Coronary artery (tissue), 2 donors: ENCODE results near the gene TM9SF4.
"Not testable (repeated sequence)": the region's sequence is repeated elsewhere in the genome, so short reads cannot be mapped to it uniquely, and the experiment has no call there.

Experiments
- DNase-seq: peaks from one replicate; pipeline ENCODE4 v3.0.0-alpha.2; 2017; ENCODE audit warnings: low spot score
- H3K27ac ChIP-seq, 2 donors: fragments of 200-600 bp; sonication (generic); one replicate each; pipeline ENCODE4 v1.5.1; 2016 to 2019
- H3K4me3 ChIP-seq: fragments of 200-600 bp; sonication (generic); 2 replicates; pipeline ENCODE4 v1.5.1; 2016; ENCODE audit warnings: mild to moderate bottlenecking, moderate library complexity
- TF ChIP-seq, protein P1 (sequence below): fragments of 200-600 bp; sonication (generic); IDR thresholded peaks from one replicate; pipeline ENCODE4 v1.5.1; 2019; ENCODE audit warnings: antibody characterized with exemption

The TM9SF4 gene

DNA sequence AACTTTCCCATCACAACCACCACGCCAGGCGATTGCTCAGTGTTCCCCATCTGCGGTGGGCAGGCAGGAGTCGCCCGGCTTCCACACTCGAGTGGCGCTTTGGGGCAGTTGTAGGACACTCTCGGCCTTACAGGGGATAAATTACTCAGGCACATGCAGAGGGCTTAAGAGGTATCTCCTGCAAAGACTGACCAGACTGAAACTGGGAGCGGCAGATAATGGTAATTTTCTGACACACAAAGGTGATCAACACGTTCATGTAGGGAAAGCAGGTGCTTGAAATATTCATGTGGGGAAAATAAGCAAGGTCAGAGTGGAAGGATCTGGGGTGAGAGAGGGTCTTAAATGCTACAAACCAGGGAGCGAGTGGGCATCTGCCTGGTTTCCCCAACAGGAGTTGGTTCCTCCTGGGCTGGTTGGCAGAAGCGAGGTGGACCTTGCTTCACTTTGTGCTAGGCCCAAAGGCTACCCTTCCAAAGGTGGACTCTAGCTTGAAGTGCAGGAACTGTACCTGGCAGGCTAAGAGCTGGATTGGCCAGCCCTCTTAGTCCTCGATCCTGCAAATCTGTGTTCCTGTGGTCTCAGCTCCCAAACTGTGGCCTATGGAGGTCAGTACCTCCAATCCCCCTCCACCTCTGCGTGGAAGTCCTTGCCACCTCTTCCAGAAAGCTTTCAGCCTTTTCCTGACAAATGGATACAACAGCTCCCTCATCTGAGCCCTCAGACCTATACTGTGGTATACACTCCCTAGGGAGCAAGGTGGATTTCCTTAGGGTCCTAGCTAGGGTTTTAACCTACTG, 81.3 kb downstream of the TM9SF4 start:
- peak overlapping the region; percentile 72 to 88 for H3K27ac ChIP-seq

DNA sequence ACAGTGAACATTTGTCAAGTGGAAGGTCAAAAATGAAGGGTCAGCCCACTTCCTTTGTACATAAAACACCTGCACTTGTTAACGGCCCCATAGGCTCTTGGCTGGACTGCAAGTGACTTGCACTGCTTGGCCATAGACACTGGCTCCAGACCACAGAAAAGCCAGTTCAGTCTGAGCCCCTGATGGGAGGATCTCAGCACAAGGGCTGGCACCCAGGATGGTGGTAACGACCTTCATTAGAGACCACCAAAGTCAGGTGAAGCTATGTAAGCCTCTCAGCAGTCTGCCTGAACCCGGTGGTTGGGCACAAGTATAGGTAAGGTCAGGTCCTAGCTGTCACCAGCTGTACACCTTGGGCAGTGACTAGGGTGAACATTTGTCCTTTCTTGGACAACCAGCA, 81.9 kb downstream of the TM9SF4 start:
- TF ChIP-seq, protein P1, sequence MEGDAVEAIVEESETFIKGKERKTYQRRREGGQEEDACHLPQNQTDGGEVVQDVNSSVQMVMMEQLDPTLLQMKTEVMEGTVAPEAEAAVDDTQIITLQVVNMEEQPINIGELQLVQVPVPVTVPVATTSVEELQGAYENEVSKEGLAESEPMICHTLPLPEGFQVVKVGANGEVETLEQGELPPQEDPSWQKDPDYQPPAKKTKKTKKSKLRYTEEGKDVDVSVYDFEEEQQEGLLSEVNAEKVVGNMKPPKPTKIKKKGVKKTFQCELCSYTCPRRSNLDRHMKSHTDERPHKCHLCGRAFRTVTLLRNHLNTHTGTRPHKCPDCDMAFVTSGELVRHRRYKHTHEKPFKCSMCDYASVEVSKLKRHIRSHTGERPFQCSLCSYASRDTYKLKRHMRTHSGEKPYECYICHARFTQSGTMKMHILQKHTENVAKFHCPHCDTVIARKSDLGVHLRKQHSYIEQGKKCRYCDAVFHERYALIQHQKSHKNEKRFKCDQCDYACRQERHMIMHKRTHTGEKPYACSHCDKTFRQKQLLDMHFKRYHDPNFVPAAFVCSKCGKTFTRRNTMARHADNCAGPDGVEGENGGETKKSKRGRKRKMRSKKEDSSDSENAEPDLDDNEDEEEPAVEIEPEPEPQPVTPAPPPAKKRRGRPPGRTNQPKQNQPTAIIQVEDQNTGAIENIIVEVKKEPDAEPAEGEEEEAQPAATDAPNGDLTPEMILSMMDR = no peak
- Histone ChIP-seq H3K4me3 (no peak overlapping the region), H3K27ac (peak overlapping the region in 1 of 2 donors; percentile 88)
- DNase-seq = peak; percentile 60

More for the DNA sequence above, 81.3 kb downstream of the TM9SF4 start:
- peak; percentile 62 for DNase-seq
- H3K4me3 ChIP-seq = peak overlapping the region; percentile 85
- TF ChIP-seq, protein P1 = no peak

DNA sequence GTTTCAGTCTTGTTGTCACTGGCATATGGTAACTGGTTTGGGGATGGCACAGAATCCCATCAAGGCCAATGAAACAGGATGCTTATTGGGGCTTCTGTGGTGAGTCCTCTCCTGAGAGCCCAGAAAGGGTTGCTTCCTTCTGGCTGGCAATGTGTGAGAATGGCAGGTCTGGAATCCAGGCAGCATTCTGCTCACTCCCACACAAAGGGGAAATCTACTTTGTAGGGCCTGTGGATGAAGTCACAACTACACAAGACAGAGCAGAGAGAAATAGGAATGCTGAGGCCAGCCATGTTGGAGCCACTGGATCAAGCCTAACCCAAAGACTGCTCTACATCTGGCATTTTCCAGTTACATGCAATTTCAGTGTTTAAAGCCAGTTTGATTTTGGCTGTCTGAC, 82.4 kb downstream of the TM9SF4 start:
- DNase-seq = no peak
- no peak overlapping the region for H3K4me3 ChIP-seq
- H3K27ac ChIP-seq = no peak overlapping the region
- TF ChIP-seq, protein P1 = no peak

DNA sequence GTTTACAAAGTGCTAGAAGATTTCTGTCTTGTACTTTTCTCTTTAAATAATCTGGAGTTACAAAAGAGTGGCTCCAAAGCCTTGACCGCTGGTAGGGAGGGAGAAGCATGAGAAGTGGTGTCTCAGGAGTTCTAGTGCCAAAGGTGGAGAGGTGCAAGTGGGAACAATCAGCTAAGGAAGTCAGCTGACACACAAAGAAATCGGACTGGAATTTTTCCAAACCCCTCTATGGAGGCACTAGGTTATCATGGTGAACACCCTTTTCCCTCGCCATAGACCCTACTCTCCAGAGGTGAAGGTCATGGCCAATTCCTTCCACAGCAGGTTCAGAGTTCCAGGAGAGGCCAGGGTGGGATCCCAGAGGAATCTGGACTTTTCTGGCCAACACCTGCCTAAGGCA, 83.2 kb downstream of the TM9SF4 start:
- Histone ChIP-seq H3K4me3 (no peak overlapping the region), H3K27ac (no peak overlapping the region)
- TF ChIP-seq, protein P1 = no peak
- no peak for DNase-seq

DNA sequence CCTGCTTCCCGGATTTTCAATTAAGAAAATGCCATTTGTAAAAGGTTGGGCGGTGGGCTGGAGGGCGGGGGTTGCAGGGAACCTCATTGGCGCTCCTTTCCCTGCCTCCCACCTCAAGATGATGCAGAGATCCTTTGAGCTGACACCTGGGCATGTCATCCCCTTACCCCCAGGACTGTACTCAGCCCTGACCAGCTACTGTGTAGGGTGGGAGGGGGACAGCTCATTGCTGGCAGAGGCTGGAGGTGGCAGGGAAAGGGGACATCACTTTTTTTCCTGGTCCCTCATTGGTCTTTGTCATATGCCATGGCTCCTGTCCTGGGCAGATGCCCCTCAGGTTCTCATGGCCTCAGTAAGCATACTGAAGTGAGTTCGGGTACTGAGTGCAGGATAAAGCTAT, 83.8 kb downstream of the TM9SF4 start:
- not testable (repeated sequence) for H3K4me3 ChIP-seq, DNase-seq, H3K27ac ChIP-seq

DNA sequence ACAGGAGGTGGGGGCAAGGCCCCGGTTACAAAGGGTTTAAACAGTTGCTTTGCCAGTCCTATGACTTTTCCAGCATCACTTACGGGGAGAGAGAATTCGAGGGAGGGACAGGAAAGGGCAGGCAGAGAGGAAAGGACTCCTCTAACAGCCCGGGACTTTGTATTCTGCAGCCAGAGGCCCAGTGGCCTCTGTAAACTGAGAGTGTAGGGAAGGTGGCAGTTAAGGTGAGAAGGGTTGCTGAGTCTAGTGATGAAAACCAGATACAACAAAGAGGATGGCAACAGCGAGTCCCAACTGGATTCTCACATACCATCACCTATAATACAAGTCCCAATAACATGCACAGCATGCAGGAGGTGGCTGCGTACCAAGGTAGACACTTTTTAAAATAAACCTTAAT, 84.5 kb downstream of the TM9SF4 start:
- no peak overlapping the region for H3K4me3 ChIP-seq

DNA sequence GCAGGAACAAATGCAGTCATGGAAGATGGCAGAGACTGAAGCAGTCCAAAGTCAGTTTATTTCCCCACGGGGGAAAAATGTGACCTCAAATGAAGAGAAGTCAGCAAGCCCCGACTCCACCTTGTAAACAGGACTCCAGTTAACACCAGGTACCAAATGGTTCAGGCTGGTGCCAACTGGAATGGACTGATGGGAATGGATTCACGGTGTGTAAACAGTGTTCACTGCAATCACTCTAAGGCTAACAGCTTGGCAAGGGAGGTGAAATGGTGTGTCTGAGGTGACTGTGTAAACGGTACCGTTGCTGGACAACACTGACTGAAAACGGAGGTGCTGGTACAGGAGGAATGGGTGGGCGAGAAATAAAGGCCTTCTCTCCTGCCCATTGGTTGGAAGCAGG, 86.1 kb downstream of the TM9SF4 start:
- no peak for DNase-seq
- TF ChIP-seq, protein P1 = no peak
- Histone ChIP-seq H3K4me3 (no peak overlapping the region), H3K27ac (no peak overlapping the region)

More for the DNA sequence above, 84.5 kb downstream of the TM9SF4 start:
- no peak overlapping the region for H3K27ac ChIP-seq
- TF ChIP-seq, protein P1 = no peak
- peak; percentile 24 for DNase-seq

DNA sequence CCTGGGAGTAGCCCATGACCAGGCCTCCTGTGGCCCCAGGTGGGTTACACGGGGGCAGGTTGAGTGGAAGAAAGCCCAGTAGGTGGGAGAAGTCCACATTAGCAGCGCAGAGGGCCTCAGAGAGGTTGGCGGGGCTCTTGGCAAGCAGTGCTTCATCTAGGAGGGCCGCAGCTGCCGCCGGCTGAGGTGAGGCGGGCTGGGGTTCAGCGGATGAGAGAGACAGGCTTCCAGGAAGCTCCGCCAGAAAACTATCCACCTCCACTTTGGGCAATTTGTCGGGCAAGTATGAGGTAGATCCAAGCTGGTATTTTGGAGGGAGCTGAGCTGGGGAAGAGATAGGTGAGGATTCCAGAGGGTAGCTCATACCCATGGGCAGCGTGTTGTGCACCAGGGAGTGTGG, 87.1 kb downstream of the TM9SF4 start:
- not testable (repeated sequence) for DNase-seq, H3K4me3 ChIP-seq, H3K27ac ChIP-seq

DNA sequence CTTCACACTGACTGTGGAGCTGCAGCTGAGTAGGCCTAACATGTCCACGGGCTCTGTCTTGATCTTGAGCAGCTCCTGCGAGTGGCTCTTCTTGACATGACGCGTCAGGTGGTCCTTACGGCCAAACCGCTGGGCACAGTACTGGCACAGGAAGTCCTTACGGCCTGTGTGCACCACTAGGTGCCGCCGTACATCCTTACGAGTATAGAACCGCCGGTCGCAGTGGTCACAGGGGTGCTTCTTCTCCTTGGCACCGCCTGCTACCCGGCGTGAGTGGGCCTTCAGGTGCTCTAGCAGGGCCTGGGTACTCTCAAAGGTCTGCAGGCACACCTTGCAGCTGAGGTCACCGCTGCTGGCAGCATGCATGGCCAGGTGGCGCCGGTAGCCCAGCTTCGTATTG, 87.6 kb downstream of the TM9SF4 start:
- DNase-seq, H3K4me3 ChIP-seq, H3K27ac ChIP-seq: not testable (repeated sequence)
